PC-3 (cell line): ENCODE measurements around the gene NPIPA3. TPM values are rescaled to one million over a fixed set of nuclear protein-coding genes. Genes with fewer than 3 reads are reported as not detected.

Source experiments
- ATAC-seq: fragments of 200-7000 bp; cut with Tn5 transposase; 2 replicates; pipeline ENCODE4 v1.9.1; 2020; ENCODE audit warnings: mild to moderate bottlenecking, moderate library complexity
- BruUV-seq: library from RNA; stranded (reverse); fragments of 400-500 nt; replicated peaks from 2 replicates; lab custom pipeline; 2021; lab: Mats Ljungman, UMichigan
- CTCF ChIA-PET: fragments of 300-600 bp; sonication (Branson Sonifier 250); formaldehyde crosslinking; loops from one replicate; lab custom pipeline; 2022; ENCODE audit warnings: antibody characterized with exemption; lab: Charles Lee
- POLR2A ChIA-PET: fragments of 300-600 bp; sonication (Branson Sonifier 250); formaldehyde crosslinking; loops from one replicate; lab custom pipeline; 2022; ENCODE audit warnings: antibody characterized with exemption; ENCODE audit not compliant: unreplicated experiment; lab: Charles Lee
- DNase-seq: peaks from one replicate; pipeline ENCODE4 v3.0.0-alpha.2; 2015
- H2AFZ ChIP-seq: fragments of 300-600 bp; sonication (generic); 2 replicates; pipeline ENCODE4 v1.6.0; 2016; ENCODE audit warnings: antibody characterized with exemption, low read length
- H3F3A ChIP-seq: fragments of 300-600 bp; sonication (generic); one replicate; pipeline ENCODE4 v1.6.0; 2017; ENCODE audit warnings: antibody characterized with exemption, low read length, control low read depth, mild to moderate bottlenecking; ENCODE audit not compliant: unreplicated experiment
- H3K27ac ChIP-seq: fragments of 300-600 bp; sonication (generic); 2 replicates; pipeline ENCODE4 v1.5.1; 2016; ENCODE audit warnings: mild to moderate bottlenecking, low read length
- H3K27me3 ChIP-seq: fragments of 300-600 bp; sonication (generic); 2 replicates; pipeline ENCODE4 v1.6.1; 2016; ENCODE audit warnings: low read length, mixed read lengths
- H3K36me3 ChIP-seq: fragments of 300-600 bp; sonication (generic); 2 replicates; pipeline ENCODE4 v1.6.1; 2016; ENCODE audit warnings: low read depth, mixed run types, low read length, mixed read lengths
- H3K4me1 ChIP-seq: fragments of 300-600 bp; sonication (generic); 2 replicates; pipeline ENCODE4 v1.5.1; 2016; ENCODE audit warnings: low read length; ENCODE audit not compliant: insufficient read depth
- H3K4me2 ChIP-seq: fragments of 300-600 bp; sonication (generic); 2 replicates; pipeline ENCODE4 v1.6.0; 2016; ENCODE audit warnings: low read length
- H3K4me3 ChIP-seq: fragments of 300-600 bp; sonication (generic); 2 replicates; pipeline ENCODE4 v1.5.1; 2016; ENCODE audit warnings: mild to moderate bottlenecking, low read length, mixed read lengths
- H3K79me2 ChIP-seq: fragments of 300-600 bp; sonication (generic); 2 replicates; pipeline ENCODE4 v1.6.1; 2017; ENCODE audit warnings: low read length, mixed read lengths
- H3K9ac ChIP-seq: fragments of 300-600 bp; sonication (generic); 2 replicates; pipeline ENCODE4 v1.6.0; 2016; ENCODE audit warnings: mild to moderate bottlenecking, low read length
- H3K9me2 ChIP-seq: fragments of 300-600 bp; sonication (generic); replicated peaks from 2 replicates; pipeline ENCODE4 v1.6.1; 2016; ENCODE audit warnings: mixed run types, low read length, mixed read lengths
- H3K9me3 ChIP-seq: fragments of 300-600 bp; sonication (generic); 2 replicates; pipeline ENCODE4 v1.6.1; 2016; ENCODE audit warnings: low read length, mixed read lengths
- H4K20me1 ChIP-seq: fragments of 300-600 bp; sonication (generic); 2 replicates; pipeline ENCODE4 v1.6.1; 2016; ENCODE audit warnings: low read length, mixed read lengths
- CTCF ChIP-seq: fragments of 300-600 bp; sonication (generic); conservative IDR thresholded peaks from 2 replicates; pipeline ENCODE4 v1.5.1; 2017; ENCODE audit warnings: antibody characterized with exemption, low read depth, mild to moderate bottlenecking, low read length
- EZH2 ChIP-seq: fragments of 300-600 bp; sonication (generic); IDR thresholded peaks from one replicate; pipeline ENCODE4 v1.6.1; 2017; ENCODE audit warnings: antibody characterized with exemption, mild to moderate bottlenecking, low read length; ENCODE audit not compliant: unreplicated experiment
- EZH2phosphoT487 ChIP-seq: fragments of 300-600 bp; sonication (generic); IDR thresholded peaks from 2 replicates; pipeline ENCODE4 v1.6.1; 2018; ENCODE audit warnings: mild to moderate bottlenecking, antibody characterized with exemption, low read length, borderline replicate concordance
- intact Hi-C: fragments of 100-400 bp; cut with micrococcal nuclease; formaldehyde crosslinking; loops from 2 replicates; pipeline ENCODE4 v1.9.0; 2023
- total RNA-seq: library from RNA; depleted of rRNA; stranded (reverse); fragments of >200 nt; gene quantifications from 2 replicates; pipeline ENCODE4 v1.2.3, GENCODE V29; 2014

The NPIPA3 gene
- total RNA-seq, 1 experiment from 2014 or later = 1.1 TPM

- CTCF ChIA-PET = no interaction called here
- no peak for ATAC-seq
Observed at GRCh38 chr16:14668556-14669223, 34.5 kb upstream of the NPIPA3 start.

GRCh38 chr16:14669776-14670175 is 33.4 kb upstream of the NPIPA3 start:
- peak; percentile 39 for DNase-seq

More at GRCh38 chr16:14668556-14669223, 34.5 kb upstream of the NPIPA3 start:
- H3K27ac ChIP-seq = no peak overlapping the region
- no peaks in the 10 kb centered on the region for H3K4me1 ChIP-seq
- intact Hi-C loops = no loop called here
- peaks cover 9% of the 10 kb centered on the region; the same call in 1 of the 2 replicates for H3K36me3 ChIP-seq
- H4K20me1 ChIP-seq = no peaks in the 10 kb centered on the region
- H3K4me2 ChIP-seq = no peak overlapping the region
- no peak for TF ChIP-seq EZH2phosphoT487
- TF ChIP-seq CTCF = no peak
- TF ChIP-seq EZH2 = no peak
- no peak overlapping the region for H3K9ac ChIP-seq
- no peaks in the 10 kb centered on the region for H3K79me2 ChIP-seq
- no peaks in the 10 kb centered on the region for H3K9me3 ChIP-seq
- H3K27me3 ChIP-seq = no peaks in the 10 kb centered on the region
- POLR2A ChIA-PET = no interaction called here
- no peak for DNase-seq
- no peaks in the 10 kb centered on the region for H3F3A ChIP-seq
- no peak overlapping the region for H3K4me3 ChIP-seq
- H3K9me2 ChIP-seq = no peaks in the 10 kb centered on the region
- no peak overlapping the region for H2AFZ ChIP-seq
- BruUV-seq = TSS peak; percentile 10

More at GRCh38 chr16:14669776-14670175, 33.4 kb upstream of the NPIPA3 start:
- BruUV-seq = no TSS peak
- ChIA-PET POLR2A (no interaction called here), CTCF (no interaction called here)
- no peak overlapping the region for H3K27ac ChIP-seq
- no peaks in the 10 kb centered on the region for H3K79me2 ChIP-seq
- no peak overlapping the region for H3K4me3 ChIP-seq
- ATAC-seq = peak; percentile 76
- H4K20me1 ChIP-seq = no peaks in the 10 kb centered on the region
- H2AFZ ChIP-seq = no peak overlapping the region
- TF ChIP-seq CTCF = no peak
- TF ChIP-seq EZH2 = no peak
- no peak for TF ChIP-seq EZH2phosphoT487
- H3K27me3 ChIP-seq = no peaks in the 10 kb centered on the region
- intact Hi-C loops = no loop called here
- no peaks in the 10 kb centered on the region for H3F3A ChIP-seq
- H3K4me2 ChIP-seq = no peak overlapping the region
- H3K36me3 ChIP-seq = peaks cover 7% of the 10 kb centered on the region; the same call in 1 of the 2 replicates
- H3K9me2 ChIP-seq = no peaks in the 10 kb centered on the region
- no peaks in the 10 kb centered on the region for H3K9me3 ChIP-seq
- no peak overlapping the region for H3K9ac ChIP-seq
- no peaks in the 10 kb centered on the region for H3K4me1 ChIP-seq
